CD14-positive monocyte (primary cell): ENCODE data around the gene NRGN. TPM values are rescaled to one million over a fixed set of nuclear protein-coding genes. Genes with fewer than 3 reads are reported as not detected.
A peak's percentile ranks its signal among the peaks of the same experiment; 100 is the strongest.

Source experiments
- DNase-seq, 3 donors: peaks; one replicate each; pipeline ENCODE4 v3.0.0-alpha.2; 2011 to 2022
- H2AFZ ChIP-seq: 2 replicates; pipeline ENCODE4 v1.6.0; 2012; ENCODE audit warnings: mild to moderate bottlenecking, low read depth, low read length, inconsistent platforms; ENCODE audit not compliant: insufficient read depth, poor library complexity, severe bottlenecking
- H3K27ac ChIP-seq, 2 donors: 1 replicate in 1 of 2; 2 replicates in 1 of 2; pipeline ENCODE4 v1.5.1; 2012 to 2013; ENCODE audit warnings: low read length in 2 of 2, control low read depth in 1 of 2, inconsistent platforms in 1 of 2, low read depth in 1 of 2, mild to moderate bottlenecking in 1 of 2
- H3K27me3 ChIP-seq, 2 donors: one replicate each; pipeline versions ENCODE4 v1.6.0 to v1.6.1; 2011 to 2013; ENCODE audit warnings: low read length in 2 of 2; ENCODE audit not compliant: control insufficient read depth in 2 of 2, insufficient read depth in 2 of 2
- H3K36me3 ChIP-seq, 2 donors: replicated peaks in 1 of 2; 1 replicate in 1 of 2; 2 replicates in 1 of 2; pipeline versions ENCODE4 v1.5.1 to v1.6.1; 2012 to 2013; ENCODE audit warnings: low read length in 2 of 2, control low read depth in 1 of 2, inconsistent platforms in 1 of 2, mild to moderate bottlenecking in 1 of 2; ENCODE audit not compliant: insufficient read depth in 2 of 2, control insufficient read depth in 1 of 2
- H3K4me1 ChIP-seq, 2 donors: 1 replicate in 1 of 2; 2 replicates in 1 of 2; pipeline versions ENCODE4 v1.5.1 to v1.6.1; 2012 to 2013; ENCODE audit warnings: low read length in 2 of 2, control low read depth in 1 of 2, inconsistent platforms in 1 of 2, mild to moderate bottlenecking in 1 of 2, moderate library complexity in 1 of 2; ENCODE audit not compliant: insufficient read depth in 2 of 2, control insufficient read depth in 1 of 2
- H3K4me2 ChIP-seq: replicated peaks from 2 replicates; pipeline ENCODE3; 2012; ENCODE audit warnings: low read length, moderate library complexity, mild to moderate bottlenecking; ENCODE audit not compliant: poor library complexity, severe bottlenecking; ENCODE audit errors: extremely low read depth
- H3K4me3 ChIP-seq, 3 experiments: fragments of 200-600 bp in 1 of 3; sonication (generic) in 1 of 3; replicated peaks in 1 of 3; 1 replicate in 2 of 3; 2 replicates in 1 of 3; pipeline ENCODE4 v1.5.1; 2011 to 2013; ENCODE audit warnings: low read length in 3 of 3, mild to moderate bottlenecking in 3 of 3, control low read depth in 2 of 3, low read depth in 2 of 3, inconsistent platforms in 1 of 3, moderate library complexity in 1 of 3
- H3K79me2 ChIP-seq: 2 replicates; pipeline ENCODE4 v1.6.0; 2012; ENCODE audit warnings: mild to moderate bottlenecking, control low read depth, inconsistent platforms, low read length, moderate library complexity; ENCODE audit not compliant: insufficient read depth
- H3K9ac ChIP-seq: 2 replicates; pipeline ENCODE4 v1.6.0; 2017; ENCODE audit warnings: low read length, mild to moderate bottlenecking; ENCODE audit not compliant: insufficient read depth, poor library complexity, severe bottlenecking
- H3K9me3 ChIP-seq, 2 donors: replicated peaks in 1 of 2; 1 replicate in 1 of 2; 2 replicates in 1 of 2; pipeline versions ENCODE4 v1.5.1 to v1.6.1; 2012 to 2013; ENCODE audit warnings: low read length in 2 of 2, control low read depth in 1 of 2; ENCODE audit not compliant: control insufficient read depth in 1 of 2, insufficient read depth in 1 of 2
- H4K20me1 ChIP-seq: 2 replicates; pipeline ENCODE4 v1.6.0; 2012; ENCODE audit warnings: mild to moderate bottlenecking, low read length, control low read depth, moderate library complexity; ENCODE audit not compliant: insufficient read depth
- H3K27ac Mint-ChIP-seq, 7 donors: one replicate each; pipeline ENCODE4 v1.8.0; 2020; ENCODE audit warnings: mild to moderate bottlenecking in 7 of 7, mixed read lengths in 7 of 7, moderate library complexity in 6 of 7, inconsistent platforms in 2 of 7
- H3K27me3 Mint-ChIP-seq, 3 donors: one replicate each; pipeline ENCODE4 v1.8.0; 2021 to 2022; ENCODE audit warnings: low read depth in 3 of 3, mild to moderate bottlenecking in 3 of 3, mixed read lengths in 3 of 3, moderate library complexity in 3 of 3, inconsistent platforms in 1 of 3
- H3K36me3 Mint-ChIP-seq, 2 donors: one replicate each; pipeline ENCODE4 v1.8.0; 2020; ENCODE audit warnings: mixed read lengths in 2 of 2, inconsistent platforms in 1 of 2, mild to moderate bottlenecking in 1 of 2
- H3K4me1 Mint-ChIP-seq: one replicate; pipeline ENCODE4 v1.8.0; 2020; ENCODE audit warnings: mild to moderate bottlenecking, mixed read lengths
- H3K4me3 Mint-ChIP-seq, 2 donors: one replicate each; pipeline ENCODE4 v1.8.0; 2020; ENCODE audit warnings: mild to moderate bottlenecking in 2 of 2, mixed read lengths in 2 of 2, moderate library complexity in 1 of 2
- H3K9me3 Mint-ChIP-seq, 7 donors: one replicate each; pipeline ENCODE4 v1.8.0; 2020 to 2022; ENCODE audit warnings: mixed read lengths in 7 of 7, mild to moderate bottlenecking in 6 of 7, moderate library complexity in 6 of 7, inconsistent platforms in 2 of 7
- CTCF ChIP-seq: fragments of 200-600 bp; IDR thresholded peaks from one replicate; pipeline ENCODE4 v1.8.0; 2022; ENCODE audit warnings: antibody characterized with exemption, mild to moderate bottlenecking
- WGBS: methylation state at CpG from one replicate; pipeline ENCODE4 v1.1.5; 2013; ENCODE audit warnings: missing lambda C conversion rate; ENCODE audit not compliant: insufficient coverage; 5-methylcytosine and 5-hydroxymethylcytosine counted together
- intact Hi-C, 2 donors: fragments of 100-400 bp; cut with micrococcal nuclease; formaldehyde crosslinking; loops; one replicate each; pipeline versions ENCODE4 v1.15.0 to v1.15.1; 2023
- polyA plus RNA-seq, 3 donors: library from polyadenylated mRNA; depleted of rRNA in 1 of 3; unstranded in 2 of 3; stranded (reverse) in 1 of 3; fragments of 300-500 nt in 2 of 3; fragments of >200 nt in 1 of 3; fragmentation: Illumina TruSeq in 2 of 3; gene quantifications; 1 replicate in 2 of 3; 2 replicates in 1 of 3; pipeline ENCODE4 v1.2.3, GENCODE V29; 2012 to 2021

NRGN gene
- polyA plus RNA-seq, 3 donors: 17.2 to 125 (median 19.2) TPM

GRCh38 chr11:124753205-124753604 is 13.5 kb downstream of the NRGN start:
- peak in 2 of 3 donors; percentile 25 to 35 for DNase-seq
- peaks cover 0 to 2% (median 0%) of the 10 kb centered on the region in 7 donors for H3K9me3 Mint-ChIP-seq
- peaks cover 17 to 31% (median 20%) of the 10 kb centered on the region in 3 donors for H3K27me3 Mint-ChIP-seq
- H4K20me1 ChIP-seq: peaks cover 5% of the 10 kb centered on the region
- H3K79me2 ChIP-seq: no peaks in the 10 kb centered on the region
- no peaks in the 10 kb centered on the region for H3K27me3 ChIP-seq
- no peak overlapping the region for H3K27ac ChIP-seq
- intact Hi-C loops: no loop called here
- H3K4me3 Mint-ChIP-seq: no peak overlapping the region
- H3K9me3 ChIP-seq: no peaks in the 10 kb centered on the region
- no peaks in the 10 kb centered on the region for H3K36me3 Mint-ChIP-seq
- no peak overlapping the region for H3K27ac Mint-ChIP-seq
- H3K4me3 ChIP-seq: no peak overlapping the region
- H3K4me1 Mint-ChIP-seq: peaks cover 48% of the 10 kb centered on the region
- no peak overlapping the region for H3K4me2 ChIP-seq
- H3K36me3 ChIP-seq: no peaks in the 10 kb centered on the region
- H2AFZ ChIP-seq: no peak overlapping the region
- TF ChIP-seq CTCF: no peak
- peaks cover 54 to 60% of the 10 kb centered on the region in 2 donors for H3K4me1 ChIP-seq
- no peak overlapping the region for H3K9ac ChIP-seq

GRCh38 chr11:124753624-124754023 is 13.9 kb downstream of the NRGN start:
- Histone ChIP-seq H3K79me2 (no peaks in the 10 kb centered on the region), H2AFZ (no peak overlapping the region), H3K36me3 (no peaks in the 10 kb centered on the region), H3K9ac (no peak overlapping the region), H3K4me2 (no peak overlapping the region), H3K9me3 (no peaks in the 10 kb centered on the region), H4K20me1 (peaks cover 5% of the 10 kb centered on the region), H3K4me1 (peaks cover 54 to 60% of the 10 kb centered on the region in 2 donors), H3K27me3 (peaks cover 0 to 2% of the 10 kb centered on the region in 2 donors), H3K27ac (no peak overlapping the region), H3K4me3 (no peak overlapping the region)
- intact Hi-C loops: no loop called here
- H3K27me3 Mint-ChIP-seq: peaks cover 20 to 35% (median 23%) of the 10 kb centered on the region in 3 donors
- 99% methylated on average over 6 of the region's 7 CpGs for WGBS
- H3K4me3 Mint-ChIP-seq: no peak overlapping the region
- H3K9me3 Mint-ChIP-seq: peaks cover 0 to 3% (median 2%) of the 10 kb centered on the region in 7 donors
- no peak for TF ChIP-seq CTCF
- no peak for DNase-seq
- H3K36me3 Mint-ChIP-seq: peaks cover 2% of the 10 kb centered on the region in 2 donors
- H3K27ac Mint-ChIP-seq: no peak overlapping the region
- peaks cover 48% of the 10 kb centered on the region for H3K4me1 Mint-ChIP-seq
